AG09319 (cell line): ENCODE data around the gene FAM234A.

ENCODE experiments used
- DNase-seq: peaks from one replicate; pipeline ENCODE4 v3.0.0-alpha.2; 2010; ENCODE audit warnings: low read depth; ENCODE audit errors: extremely low read depth
- CTCF ChIP-seq: IDR thresholded peaks from 2 replicates; pipeline ENCODE4 v1.5.1; 2011; ENCODE audit warnings: low read depth, mild to moderate bottlenecking, inconsistent platforms, low read length, moderate library complexity

The FAM234A gene

DNA sequence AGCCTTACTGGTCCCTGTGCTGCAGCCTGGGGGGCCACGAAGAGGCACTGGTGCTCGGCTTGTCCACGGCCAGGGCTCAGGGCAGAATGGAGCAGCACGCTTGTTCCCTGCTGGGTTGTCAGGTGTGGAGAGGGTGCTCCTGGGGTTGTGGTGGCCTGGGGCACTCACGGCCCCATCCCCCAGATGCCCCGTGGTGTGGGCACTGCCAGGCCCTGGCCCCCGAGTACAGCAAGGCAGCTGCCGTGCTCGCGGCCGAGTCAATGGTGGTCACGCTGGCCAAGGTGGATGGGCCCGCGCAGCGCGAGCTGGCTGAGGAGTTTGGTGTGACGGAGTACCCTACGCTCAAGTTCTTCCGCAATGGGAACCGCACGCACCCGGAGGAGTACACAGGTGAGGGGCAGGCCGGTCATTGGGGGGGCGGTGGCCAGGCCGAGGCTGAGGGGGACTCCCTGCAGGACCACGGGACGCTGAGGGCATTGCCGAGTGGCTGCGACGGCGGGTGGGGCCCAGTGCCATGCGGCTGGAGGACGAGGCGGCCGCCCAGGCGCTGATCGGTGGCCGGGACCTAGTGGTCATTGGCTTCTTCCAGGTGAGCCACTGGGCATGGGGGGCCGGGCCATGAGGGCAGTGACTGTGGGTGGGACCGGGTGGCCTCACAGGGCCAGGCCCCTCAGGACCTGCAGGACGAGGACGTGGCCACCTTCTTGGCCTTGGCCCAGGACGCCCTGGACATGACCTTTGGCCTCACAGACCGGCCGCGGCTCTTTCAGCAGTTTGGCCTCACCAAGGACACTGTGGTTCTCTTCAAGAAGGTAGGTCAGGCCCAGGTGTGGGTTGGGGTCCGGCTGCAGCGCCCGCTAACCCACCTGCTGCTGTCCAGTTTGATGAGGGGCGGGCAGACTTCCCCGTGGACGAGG, 49.8 kb downstream of the FAM234A start:
- no peak for TF ChIP-seq CTCF
- no peak for DNase-seq

- no peak for TF ChIP-seq CTCF
- no peak for DNase-seq
These were observed 50.8 kb downstream of the FAM234A start for GRCh38 chr16:285146-286055.

GRCh38 chr16:286491-287297, 52.1 kb downstream of the FAM234A start:
- DNase-seq: no peak
- no peak for TF ChIP-seq CTCF

DNA sequence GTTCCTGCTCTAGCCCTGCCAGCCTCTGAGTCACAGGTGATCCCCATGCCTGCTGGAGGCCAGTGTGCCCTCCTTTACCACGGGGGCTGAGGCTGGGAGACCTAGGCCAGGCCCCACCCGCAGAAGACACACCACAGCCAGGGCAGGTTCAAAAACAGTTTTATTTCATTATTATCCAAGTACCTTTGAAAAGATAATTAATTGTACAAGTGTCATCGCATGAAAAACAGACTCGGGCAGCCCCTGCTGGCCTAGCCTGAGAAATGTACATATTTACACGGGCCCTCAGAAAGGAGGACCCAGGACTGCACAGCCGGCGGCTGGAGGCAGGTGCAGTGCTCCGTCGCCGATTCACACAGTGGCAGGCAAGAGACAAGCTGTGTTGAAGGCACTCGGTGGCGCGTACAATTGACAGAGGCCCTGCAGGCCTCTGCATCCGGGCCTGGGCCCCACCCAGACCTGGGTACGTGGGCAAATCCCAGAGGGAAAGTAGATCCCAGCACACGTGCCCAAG, 52.7 kb downstream of the FAM234A start:
- DNase-seq: no peak
- TF ChIP-seq CTCF: no peak

- no peak for TF ChIP-seq CTCF
- DNase-seq: no peak
These were observed 53.6 kb downstream of the FAM234A start for GRCh38 chr16:287981-288920.

DNA sequence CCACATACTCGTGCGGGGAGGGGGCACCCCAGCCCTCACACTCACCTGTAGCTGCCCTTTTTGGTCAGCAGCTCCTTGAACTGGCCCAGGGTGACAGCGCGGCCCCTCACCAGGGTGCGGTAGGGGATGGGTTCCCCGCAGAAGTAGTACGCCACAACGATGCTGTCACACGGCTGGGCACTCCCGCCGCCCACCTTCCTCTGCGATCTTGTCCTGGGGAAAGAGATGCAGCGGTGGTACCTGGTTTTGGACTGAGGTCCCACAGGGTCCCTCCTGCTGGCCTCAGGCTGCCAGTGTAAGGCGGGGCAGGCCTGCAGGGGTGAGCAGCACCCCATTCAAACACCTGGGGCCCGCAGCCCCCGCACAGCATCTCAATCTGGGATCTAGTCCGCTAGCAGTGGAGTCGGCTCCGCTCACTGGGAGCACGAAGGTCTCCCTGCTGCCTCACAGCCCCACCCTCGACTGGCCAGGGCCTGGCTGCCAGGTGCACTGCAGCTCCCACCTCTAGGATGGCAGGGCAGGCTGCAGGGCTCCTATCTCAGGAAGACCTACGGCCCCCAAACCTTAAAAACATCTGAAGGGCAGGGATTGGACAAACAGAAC, 54.9 kb downstream of the FAM234A start:
- no peak for DNase-seq
- no peak for TF ChIP-seq CTCF
